ENCODE data around the gene TTC32.

Gene TTC32

GRCh38 chr2:19901442-19902215 lies at the start of gene TTC32:
Gene TTC32, minus strand, starts transcription at chr2:19901983. Its CDS starts 129 bp downstream, at chr2:19901854.
- peak within 1 kb of the TSS; percentile 80 for H3K4me3 ChIP-seq (ENCODE audit: low read length)
- peak within 1 kb of the TSS; percentile 95 for H3K27ac ChIP-seq (ENCODE audit: low read length)
- H3K9ac ChIP-seq (ENCODE audit: low read length): peak within 1 kb of the TSS; percentile 95
- no peaks in the 10 kb centered on the region for H3K36me3 ChIP-seq (ENCODE audit: control insufficient read depth, low read depth, low read length)
- H3K9me3 ChIP-seq (ENCODE audit: control insufficient read depth, low read depth, low read length): no peaks in the 10 kb centered on the region
- peaks cover 9% of the 10 kb centered on the region for H3K4me1 ChIP-seq (ENCODE audit: control insufficient read depth, low read depth, low read length)
- no peaks in the 10 kb centered on the region for H3K27me3 ChIP-seq (ENCODE audit: control insufficient read depth, insufficient read depth, low read length)

- H3K4me3 ChIP-seq (ENCODE audit: low read length): no peak overlapping the region
- no peaks in the 10 kb centered on the region for H3K9me3 ChIP-seq (ENCODE audit: control insufficient read depth, low read depth, low read length)
- peaks cover 9% of the 10 kb centered on the region for H3K36me3 ChIP-seq (ENCODE audit: control insufficient read depth, low read depth, low read length)
- no peak overlapping the region for H3K9ac ChIP-seq (ENCODE audit: low read length)
- H3K4me1 ChIP-seq (ENCODE audit: control insufficient read depth, low read depth, low read length): peaks cover 6% of the 10 kb centered on the region
- no peaks in the 10 kb centered on the region for H3K27me3 ChIP-seq (ENCODE audit: control insufficient read depth, insufficient read depth, low read length)
- H3K27ac ChIP-seq (ENCODE audit: low read length): no peak overlapping the region
Observed at GRCh38 chr2:19949071-19949470, 47.3 kb upstream of the TTC32 start.

- peaks cover 14% of the 10 kb centered on the region for H3K4me1 ChIP-seq (ENCODE audit: control insufficient read depth, low read depth, low read length)
- H3K36me3 ChIP-seq (ENCODE audit: control insufficient read depth, low read depth, low read length): peaks cover 4% of the 10 kb centered on the region
- no peak overlapping the region for H3K4me3 ChIP-seq (ENCODE audit: low read length)
- no peaks in the 10 kb centered on the region for H3K9me3 ChIP-seq (ENCODE audit: control insufficient read depth, low read depth, low read length)
- no peaks in the 10 kb centered on the region for H3K27me3 ChIP-seq (ENCODE audit: control insufficient read depth, insufficient read depth, low read length)
- H3K9ac ChIP-seq (ENCODE audit: low read length): no peak overlapping the region
- H3K27ac ChIP-seq (ENCODE audit: low read length): no peak overlapping the region
Observed at GRCh38 chr2:19947184-19947940, 45.6 kb upstream of the TTC32 start.

GRCh38 chr2:19944205-19944845 lies 42.5 kb upstream of the TTC32 start:
- Histone ChIP-seq H3K4me3 (ENCODE audit: low read length) (no peak overlapping the region), H3K9ac (ENCODE audit: low read length) (no peak overlapping the region), H3K9me3 (ENCODE audit: control insufficient read depth, low read depth, low read length) (no peaks in the 10 kb centered on the region), H3K4me1 (ENCODE audit: control insufficient read depth, low read depth, low read length) (peaks cover 14% of the 10 kb centered on the region), H3K36me3 (ENCODE audit: control insufficient read depth, low read depth, low read length) (peaks cover 4% of the 10 kb centered on the region), H3K27me3 (ENCODE audit: control insufficient read depth, insufficient read depth, low read length) (no peaks in the 10 kb centered on the region), H3K27ac (ENCODE audit: low read length) (no peak overlapping the region)

- peaks cover 4% of the 10 kb centered on the region for H3K36me3 ChIP-seq (ENCODE audit: control insufficient read depth, low read depth, low read length)
- H3K27me3 ChIP-seq (ENCODE audit: control insufficient read depth, insufficient read depth, low read length): no peaks in the 10 kb centered on the region
- no peak overlapping the region for H3K9ac ChIP-seq (ENCODE audit: low read length)
- H3K9me3 ChIP-seq (ENCODE audit: control insufficient read depth, low read depth, low read length): no peaks in the 10 kb centered on the region
- peaks cover 14% of the 10 kb centered on the region for H3K4me1 ChIP-seq (ENCODE audit: control insufficient read depth, low read depth, low read length)
- no peak overlapping the region for H3K27ac ChIP-seq (ENCODE audit: low read length)
- no peak overlapping the region for H3K4me3 ChIP-seq (ENCODE audit: low read length)
Observed at GRCh38 chr2:19943189-19943588, 41.4 kb upstream of the TTC32 start.

GRCh38 chr2:19942199-19942598 lies 40.4 kb upstream of the TTC32 start:
- Histone ChIP-seq H3K27me3 (ENCODE audit: control insufficient read depth, insufficient read depth, low read length) (no peaks in the 10 kb centered on the region), H3K9me3 (ENCODE audit: control insufficient read depth, low read depth, low read length) (no peaks in the 10 kb centered on the region), H3K27ac (ENCODE audit: low read length) (no peak overlapping the region), H3K36me3 (ENCODE audit: control insufficient read depth, low read depth, low read length) (peaks cover 12% of the 10 kb centered on the region), H3K9ac (ENCODE audit: low read length) (no peak overlapping the region), H3K4me3 (ENCODE audit: low read length) (no peak overlapping the region), H3K4me1 (ENCODE audit: control insufficient read depth, low read depth, low read length) (peaks cover 14% of the 10 kb centered on the region)

GRCh38 chr2:19937004-19937403 lies 35.2 kb upstream of the TTC32 start:
- Histone ChIP-seq H3K36me3 (ENCODE audit: control insufficient read depth, low read depth, low read length) (peaks cover 36% of the 10 kb centered on the region), H3K4me1 (ENCODE audit: control insufficient read depth, low read depth, low read length) (no peaks in the 10 kb centered on the region), H3K4me3 (ENCODE audit: low read length) (no peak overlapping the region), H3K9me3 (ENCODE audit: control insufficient read depth, low read depth, low read length) (no peaks in the 10 kb centered on the region), H3K27me3 (ENCODE audit: control insufficient read depth, insufficient read depth, low read length) (no peaks in the 10 kb centered on the region), H3K27ac (ENCODE audit: low read length) (no peak overlapping the region), H3K9ac (ENCODE audit: low read length) (no peak overlapping the region)

- no peak overlapping the region for H3K27ac ChIP-seq (ENCODE audit: low read length)
- no peak overlapping the region for H3K4me3 ChIP-seq (ENCODE audit: low read length)
- peaks cover 35% of the 10 kb centered on the region for H3K36me3 ChIP-seq (ENCODE audit: control insufficient read depth, low read depth, low read length)
- no peaks in the 10 kb centered on the region for H3K4me1 ChIP-seq (ENCODE audit: control insufficient read depth, low read depth, low read length)
- no peak overlapping the region for H3K9ac ChIP-seq (ENCODE audit: low read length)
- no peaks in the 10 kb centered on the region for H3K9me3 ChIP-seq (ENCODE audit: control insufficient read depth, low read depth, low read length)
- no peaks in the 10 kb centered on the region for H3K27me3 ChIP-seq (ENCODE audit: control insufficient read depth, insufficient read depth, low read length)
Observed at GRCh38 chr2:19936203-19936602, 34.4 kb upstream of the TTC32 start.

- H3K9ac ChIP-seq (ENCODE audit: low read length): no peak overlapping the region
- peaks cover 5% of the 10 kb centered on the region for H3K9me3 ChIP-seq (ENCODE audit: control insufficient read depth, low read depth, low read length)
- H3K36me3 ChIP-seq (ENCODE audit: control insufficient read depth, low read depth, low read length): peaks cover 45% of the 10 kb centered on the region
- no peaks in the 10 kb centered on the region for H3K4me1 ChIP-seq (ENCODE audit: control insufficient read depth, low read depth, low read length)
- no peak overlapping the region for H3K27ac ChIP-seq (ENCODE audit: low read length)
- H3K27me3 ChIP-seq (ENCODE audit: control insufficient read depth, insufficient read depth, low read length): no peaks in the 10 kb centered on the region
- H3K4me3 ChIP-seq (ENCODE audit: low read length): no peak overlapping the region
Observed at GRCh38 chr2:19933351-19933981, 31.7 kb upstream of the TTC32 start.

- peaks cover 5% of the 10 kb centered on the region for H3K9me3 ChIP-seq (ENCODE audit: control insufficient read depth, low read depth, low read length)
- no peaks in the 10 kb centered on the region for H3K27me3 ChIP-seq (ENCODE audit: control insufficient read depth, insufficient read depth, low read length)
- H3K4me1 ChIP-seq (ENCODE audit: control insufficient read depth, low read depth, low read length): no peaks in the 10 kb centered on the region
- H3K27ac ChIP-seq (ENCODE audit: low read length): no peak overlapping the region
- no peak overlapping the region for H3K9ac ChIP-seq (ENCODE audit: low read length)
- H3K4me3 ChIP-seq (ENCODE audit: low read length): no peak overlapping the region
- peaks cover 48% of the 10 kb centered on the region for H3K36me3 ChIP-seq (ENCODE audit: control insufficient read depth, low read depth, low read length)
Observed at GRCh38 chr2:19932928-19933327, 31.1 kb upstream of the TTC32 start.

- Histone ChIP-seq H3K4me1 (ENCODE audit: control insufficient read depth, low read depth, low read length) (no peaks in the 10 kb centered on the region), H3K27me3 (ENCODE audit: control insufficient read depth, insufficient read depth, low read length) (no peaks in the 10 kb centered on the region), H3K27ac (ENCODE audit: low read length) (no peak overlapping the region), H3K9ac (ENCODE audit: low read length) (no peak overlapping the region), H3K9me3 (ENCODE audit: control insufficient read depth, low read depth, low read length) (peaks cover 5% of the 10 kb centered on the region), H3K36me3 (ENCODE audit: control insufficient read depth, low read depth, low read length) (peaks cover 24% of the 10 kb centered on the region), H3K4me3 (ENCODE audit: low read length) (no peak overlapping the region)
Observed at GRCh38 chr2:19929226-19929625, 27.4 kb upstream of the TTC32 start.
